GM23338 (cell line): ENCODE measurements around the gene GNG7. TPM values are rescaled to one million over a fixed set of nuclear protein-coding genes. Genes with fewer than 3 reads are reported as not detected.

Source experiments
- ATAC-seq: fragments of 200-7000 bp; cut with Tn5 transposase; 3 replicates; pipeline ENCODE4 v1.9.1; 2020
- DNase-seq: peaks from one replicate; pipeline ENCODE4 v3.0.0-alpha.2; 2015; ENCODE audit warnings: low spot score
- H2AFZ ChIP-seq: fragments of 200-600 bp; sonication (generic); 2 replicates; pipeline ENCODE4 v1.8.0; 2016; ENCODE audit warnings: antibody characterized with exemption, mild to moderate bottlenecking, moderate library complexity
- H3F3A ChIP-seq: fragments of 200-600 bp; sonication (generic); replicated peaks from 2 replicates; pipeline ENCODE4 v1.8.0; 2017; ENCODE audit warnings: antibody characterized with exemption, mixed run types, low read depth
- H3K27ac ChIP-seq: fragments of 200-600 bp; sonication (generic); 2 replicates; pipeline ENCODE4 v1.6.1; 2016; ENCODE audit warnings: low read depth
- H3K27me3 ChIP-seq: fragments of 200-600 bp; sonication (generic); 2 replicates; pipeline ENCODE4 v1.8.0; 2016; ENCODE audit warnings: mild to moderate bottlenecking, mixed run types, moderate library complexity; ENCODE audit not compliant: insufficient read depth
- H3K36me3 ChIP-seq: fragments of 200-600 bp; sonication (generic); 2 replicates; pipeline ENCODE4 v1.8.0; 2016; ENCODE audit warnings: mild to moderate bottlenecking; ENCODE audit not compliant: insufficient read depth
- H3K4me1 ChIP-seq: fragments of 200-600 bp; sonication (generic); 2 replicates; pipeline ENCODE4 v1.8.0; 2016; ENCODE audit warnings: mild to moderate bottlenecking, moderate library complexity; ENCODE audit not compliant: insufficient read depth
- H3K4me2 ChIP-seq: fragments of 200-600 bp; sonication (generic); 2 replicates; pipeline ENCODE4 v1.7.1; 2017; ENCODE audit warnings: mixed run types
- H3K4me3 ChIP-seq: fragments of 200-600 bp; sonication (generic); 2 replicates; pipeline ENCODE4 v1.6.1; 2016; ENCODE audit warnings: mixed run types
- H3K79me2 ChIP-seq: fragments of 200-600 bp; sonication (generic); replicated peaks from 2 replicates; pipeline ENCODE4 v1.8.0; 2017; ENCODE audit warnings: mild to moderate bottlenecking; ENCODE audit not compliant: insufficient read depth
- H3K9me2 ChIP-seq: fragments of 200-600 bp; sonication (generic); 2 replicates; pipeline ENCODE4 v1.8.0; 2017; ENCODE audit not compliant: insufficient read depth
- H4K20me1 ChIP-seq: fragments of 200-600 bp; sonication (generic); replicated peaks from 2 replicates; pipeline ENCODE4 v1.8.0; 2017; ENCODE audit warnings: mild to moderate bottlenecking; ENCODE audit not compliant: insufficient read depth
- H3K27ac Mint-ChIP-seq: 2 replicates; pipeline ENCODE4 v1.8.0; 2020; ENCODE audit warnings: inconsistent platforms, mild to moderate bottlenecking, moderate library complexity, mixed read lengths
- H3K27me3 Mint-ChIP-seq: 3 replicates; pipeline ENCODE4 v1.8.0; 2022; ENCODE audit warnings: low read depth, mild to moderate bottlenecking, moderate library complexity, mixed read lengths, inconsistent platforms; ENCODE audit not compliant: insufficient read depth, poor library complexity
- H3K36me3 Mint-ChIP-seq: 3 replicates; pipeline ENCODE4 v1.8.0; 2021; ENCODE audit warnings: low read depth, mild to moderate bottlenecking, inconsistent platforms, moderate library complexity, mixed read lengths
- H3K4me1 Mint-ChIP-seq: 3 replicates; pipeline ENCODE4 v1.8.0; 2020; ENCODE audit warnings: mild to moderate bottlenecking, inconsistent platforms, mixed read lengths
- H3K4me3 Mint-ChIP-seq: 3 replicates; pipeline ENCODE4 v1.8.0; 2021; ENCODE audit warnings: moderate library complexity, mild to moderate bottlenecking, inconsistent platforms, mixed read lengths
- H3K9me3 Mint-ChIP-seq: 3 replicates; pipeline ENCODE4 v1.8.0; 2020; ENCODE audit warnings: moderate library complexity, mild to moderate bottlenecking, inconsistent platforms, mixed read lengths
- CREB1 ChIP-seq: fragments of 250-450 bp; sonication (Bioruptor Pico); IDR thresholded peaks from 2 replicates; pipeline ENCODE4 v1.5.0; 2020; ENCODE audit warnings: low read depth, mild to moderate bottlenecking, moderate library complexity
- EZH2phosphoT487 ChIP-seq: fragments of 200-600 bp; sonication (generic); IDR thresholded peaks from one replicate; pipeline ENCODE4 v1.8.1; 2018; ENCODE audit warnings: antibody characterized with exemption; ENCODE audit not compliant: unreplicated experiment
- JUNB ChIP-seq: IDR thresholded peaks from one replicate; pipeline ENCODE4 v1.6.1; 2016; ENCODE audit warnings: antibody characterized with exemption; ENCODE audit not compliant: unreplicated experiment
- NANOG ChIP-seq: IDR thresholded peaks from 2 replicates; pipeline ENCODE4 v1.6.1; 2016; ENCODE audit warnings: antibody characterized with exemption, borderline replicate concordance
- POLR2AphosphoS5 ChIP-seq: IDR thresholded peaks from 2 replicates; pipeline ENCODE4 v1.6.1; 2016; ENCODE audit warnings: antibody characterized with exemption, low read depth
- STAT1 ChIP-seq: IDR thresholded peaks from one replicate; pipeline ENCODE4 v1.6.1; 2016; ENCODE audit warnings: antibody characterized with exemption; ENCODE audit not compliant: unreplicated experiment
- ZNF114 ChIP-seq: fragments of 250-450 bp; sonication (Bioruptor Pico); IDR thresholded peaks from 2 replicates; pipeline ENCODE4 v1.5.0; 2020; ENCODE audit warnings: mild to moderate bottlenecking, moderate library complexity
- ZNF331 ChIP-seq: fragments of 250-450 bp; sonication (Bioruptor Pico); IDR thresholded peaks from 2 replicates; pipeline ENCODE4 v1.5.0; 2020; ENCODE audit warnings: low read depth, mild to moderate bottlenecking, moderate library complexity
- polyA plus RNA-seq: library from polyadenylated mRNA; unstranded; fragments of >200 nt; fragmentation: Nextera tagmentation; extraction: Ambion mirVana; gene quantifications from 2 replicates; pipeline ENCODE4 v1.2.1, GENCODE V29; 2016
- total RNA-seq: library from RNA; depleted of rRNA; stranded (reverse); fragments of >200 nt; shearing (Covaris generic); gene quantifications from 2 replicates; pipeline ENCODE4 v1.2.3, GENCODE V29; 2014
- TF ChIP-seq, protein P1 (sequence below), 2 experiments: fragments of 200-600 bp in 1 of 2; sonication (generic) in 1 of 2; conservative IDR thresholded peaks; 2 replicates each; pipeline versions ENCODE4 v1.5.1 to v1.6.1; 2016 to 2017; ENCODE audit warnings: antibody characterized with exemption in 2 of 2, low read depth in 2 of 2, mild to moderate bottlenecking in 2 of 2, moderate library complexity in 1 of 2
- TF ChIP-seq, protein P2 (sequence below): IDR thresholded peaks from one replicate; pipeline ENCODE4 v1.6.1; 2018; ENCODE audit warnings: antibody characterized with exemption; ENCODE audit not compliant: unreplicated experiment
- TF ChIP-seq, protein P3 (sequence below): fragments of 250-450 bp; sonication (Bioruptor Pico); IDR thresholded peaks from 2 replicates; pipeline ENCODE4 v1.5.0; 2020; ENCODE audit warnings: mild to moderate bottlenecking, moderate library complexity
- TF ChIP-seq, protein P4 (sequence below): IDR thresholded peaks from 2 replicates; pipeline ENCODE4 v1.6.1; 2016; ENCODE audit warnings: antibody characterized with exemption

GNG7 gene
- total and polyA plus RNA-seq, 2 experiments from 2014 or later, result 5.1 to 5.4 TPM

DNA sequence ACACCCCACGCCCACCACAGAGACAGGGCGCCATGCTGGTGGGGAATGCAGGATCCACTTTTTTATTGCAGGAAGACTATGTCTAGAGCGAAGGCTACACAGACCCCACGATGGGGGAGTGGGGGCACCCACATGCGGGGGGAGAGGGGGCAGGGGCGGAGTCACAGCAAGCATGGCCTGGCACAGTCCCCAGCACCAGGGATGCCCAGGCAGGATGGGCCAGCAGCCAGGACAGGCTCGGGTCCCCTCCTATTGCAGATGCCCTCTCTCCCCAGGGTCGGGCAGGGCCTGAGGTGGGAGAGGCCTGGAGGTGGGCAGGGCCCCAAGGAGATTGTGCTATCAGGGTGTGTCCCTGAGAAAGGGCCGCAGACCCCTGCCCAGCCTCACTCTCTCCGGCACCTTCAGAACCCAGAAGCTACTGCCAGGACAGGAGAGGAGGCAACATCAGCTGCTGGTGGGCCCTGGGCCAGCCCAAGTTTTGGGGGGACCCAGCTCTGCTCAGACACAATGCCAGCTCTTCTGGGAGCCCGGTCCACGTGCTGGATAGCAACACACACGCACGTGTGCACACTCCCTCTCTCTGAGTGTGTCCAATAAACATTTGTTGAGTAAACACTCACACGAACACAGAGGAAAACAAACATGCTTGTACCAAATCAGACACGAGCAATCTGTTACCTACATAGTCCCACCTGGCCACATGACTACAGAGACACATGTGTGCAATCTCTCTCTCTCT, 12.2 kb upstream of the GNG7 start:
- Histone ChIP-seq H3F3A (0 out of 2 replicates have a peak, but pooled peaks cover under 1% of the 10 kb centered on the region), H3K9me2 (no peaks in the 10 kb centered on the region), H3K79me2 (no peaks in the 10 kb centered on the region), H3K27me3 (no peaks in the 10 kb centered on the region), H2AFZ (no peak overlapping the region), H3K4me1 (peaks cover 7% of the 10 kb centered on the region; the same call in 1 of the 2 replicates), H4K20me1 (no peaks in the 10 kb centered on the region), H3K36me3 (no peaks in the 10 kb centered on the region), H3K4me2 (no peak overlapping the region), H3K4me3 (no peak overlapping the region), H3K27ac (no peak overlapping the region)
- H3K27ac Mint-ChIP-seq, result no peak overlapping the region
- H3K4me1 Mint-ChIP-seq, result peaks cover 2% of the 10 kb centered on the region
- peaks cover 9% of the 10 kb centered on the region for H3K27me3 Mint-ChIP-seq
- peaks cover 20% of the 10 kb centered on the region for H3K36me3 Mint-ChIP-seq
- DNase-seq (no peak), ATAC-seq (no peak)
- no peak overlapping the region; the same call in 2 of the 3 replicates for H3K4me3 Mint-ChIP-seq
- TF ChIP-seq ZNF114 (CRISPR knock-in tag), result no peak
- TF ChIP-seq, protein P1, sequence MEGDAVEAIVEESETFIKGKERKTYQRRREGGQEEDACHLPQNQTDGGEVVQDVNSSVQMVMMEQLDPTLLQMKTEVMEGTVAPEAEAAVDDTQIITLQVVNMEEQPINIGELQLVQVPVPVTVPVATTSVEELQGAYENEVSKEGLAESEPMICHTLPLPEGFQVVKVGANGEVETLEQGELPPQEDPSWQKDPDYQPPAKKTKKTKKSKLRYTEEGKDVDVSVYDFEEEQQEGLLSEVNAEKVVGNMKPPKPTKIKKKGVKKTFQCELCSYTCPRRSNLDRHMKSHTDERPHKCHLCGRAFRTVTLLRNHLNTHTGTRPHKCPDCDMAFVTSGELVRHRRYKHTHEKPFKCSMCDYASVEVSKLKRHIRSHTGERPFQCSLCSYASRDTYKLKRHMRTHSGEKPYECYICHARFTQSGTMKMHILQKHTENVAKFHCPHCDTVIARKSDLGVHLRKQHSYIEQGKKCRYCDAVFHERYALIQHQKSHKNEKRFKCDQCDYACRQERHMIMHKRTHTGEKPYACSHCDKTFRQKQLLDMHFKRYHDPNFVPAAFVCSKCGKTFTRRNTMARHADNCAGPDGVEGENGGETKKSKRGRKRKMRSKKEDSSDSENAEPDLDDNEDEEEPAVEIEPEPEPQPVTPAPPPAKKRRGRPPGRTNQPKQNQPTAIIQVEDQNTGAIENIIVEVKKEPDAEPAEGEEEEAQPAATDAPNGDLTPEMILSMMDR (conservative IDR thresholded peaks at IDR 0.05; ENCODE audit: low read depth in 2 of 2), result no peak
- no peak for TF ChIP-seq EZH2phosphoT487
- no peak for TF ChIP-seq NANOG
- no peak for TF ChIP-seq STAT1
- TF ChIP-seq ZNF331 (CRISPR knock-in tag), result no peak
- TF ChIP-seq CREB1 (CRISPR knock-in tag), result no peak
- TF ChIP-seq, protein P2, sequence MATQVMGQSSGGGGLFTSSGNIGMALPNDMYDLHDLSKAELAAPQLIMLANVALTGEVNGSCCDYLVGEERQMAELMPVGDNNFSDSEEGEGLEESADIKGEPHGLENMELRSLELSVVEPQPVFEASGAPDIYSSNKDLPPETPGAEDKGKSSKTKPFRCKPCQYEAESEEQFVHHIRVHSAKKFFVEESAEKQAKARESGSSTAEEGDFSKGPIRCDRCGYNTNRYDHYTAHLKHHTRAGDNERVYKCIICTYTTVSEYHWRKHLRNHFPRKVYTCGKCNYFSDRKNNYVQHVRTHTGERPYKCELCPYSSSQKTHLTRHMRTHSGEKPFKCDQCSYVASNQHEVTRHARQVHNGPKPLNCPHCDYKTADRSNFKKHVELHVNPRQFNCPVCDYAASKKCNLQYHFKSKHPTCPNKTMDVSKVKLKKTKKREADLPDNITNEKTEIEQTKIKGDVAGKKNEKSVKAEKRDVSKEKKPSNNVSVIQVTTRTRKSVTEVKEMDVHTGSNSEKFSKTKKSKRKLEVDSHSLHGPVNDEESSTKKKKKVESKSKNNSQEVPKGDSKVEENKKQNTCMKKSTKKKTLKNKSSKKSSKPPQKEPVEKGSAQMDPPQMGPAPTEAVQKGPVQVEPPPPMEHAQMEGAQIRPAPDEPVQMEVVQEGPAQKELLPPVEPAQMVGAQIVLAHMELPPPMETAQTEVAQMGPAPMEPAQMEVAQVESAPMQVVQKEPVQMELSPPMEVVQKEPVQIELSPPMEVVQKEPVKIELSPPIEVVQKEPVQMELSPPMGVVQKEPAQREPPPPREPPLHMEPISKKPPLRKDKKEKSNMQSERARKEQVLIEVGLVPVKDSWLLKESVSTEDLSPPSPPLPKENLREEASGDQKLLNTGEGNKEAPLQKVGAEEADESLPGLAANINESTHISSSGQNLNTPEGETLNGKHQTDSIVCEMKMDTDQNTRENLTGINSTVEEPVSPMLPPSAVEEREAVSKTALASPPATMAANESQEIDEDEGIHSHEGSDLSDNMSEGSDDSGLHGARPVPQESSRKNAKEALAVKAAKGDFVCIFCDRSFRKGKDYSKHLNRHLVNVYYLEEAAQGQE, result no peak
- TF ChIP-seq, protein P3, sequence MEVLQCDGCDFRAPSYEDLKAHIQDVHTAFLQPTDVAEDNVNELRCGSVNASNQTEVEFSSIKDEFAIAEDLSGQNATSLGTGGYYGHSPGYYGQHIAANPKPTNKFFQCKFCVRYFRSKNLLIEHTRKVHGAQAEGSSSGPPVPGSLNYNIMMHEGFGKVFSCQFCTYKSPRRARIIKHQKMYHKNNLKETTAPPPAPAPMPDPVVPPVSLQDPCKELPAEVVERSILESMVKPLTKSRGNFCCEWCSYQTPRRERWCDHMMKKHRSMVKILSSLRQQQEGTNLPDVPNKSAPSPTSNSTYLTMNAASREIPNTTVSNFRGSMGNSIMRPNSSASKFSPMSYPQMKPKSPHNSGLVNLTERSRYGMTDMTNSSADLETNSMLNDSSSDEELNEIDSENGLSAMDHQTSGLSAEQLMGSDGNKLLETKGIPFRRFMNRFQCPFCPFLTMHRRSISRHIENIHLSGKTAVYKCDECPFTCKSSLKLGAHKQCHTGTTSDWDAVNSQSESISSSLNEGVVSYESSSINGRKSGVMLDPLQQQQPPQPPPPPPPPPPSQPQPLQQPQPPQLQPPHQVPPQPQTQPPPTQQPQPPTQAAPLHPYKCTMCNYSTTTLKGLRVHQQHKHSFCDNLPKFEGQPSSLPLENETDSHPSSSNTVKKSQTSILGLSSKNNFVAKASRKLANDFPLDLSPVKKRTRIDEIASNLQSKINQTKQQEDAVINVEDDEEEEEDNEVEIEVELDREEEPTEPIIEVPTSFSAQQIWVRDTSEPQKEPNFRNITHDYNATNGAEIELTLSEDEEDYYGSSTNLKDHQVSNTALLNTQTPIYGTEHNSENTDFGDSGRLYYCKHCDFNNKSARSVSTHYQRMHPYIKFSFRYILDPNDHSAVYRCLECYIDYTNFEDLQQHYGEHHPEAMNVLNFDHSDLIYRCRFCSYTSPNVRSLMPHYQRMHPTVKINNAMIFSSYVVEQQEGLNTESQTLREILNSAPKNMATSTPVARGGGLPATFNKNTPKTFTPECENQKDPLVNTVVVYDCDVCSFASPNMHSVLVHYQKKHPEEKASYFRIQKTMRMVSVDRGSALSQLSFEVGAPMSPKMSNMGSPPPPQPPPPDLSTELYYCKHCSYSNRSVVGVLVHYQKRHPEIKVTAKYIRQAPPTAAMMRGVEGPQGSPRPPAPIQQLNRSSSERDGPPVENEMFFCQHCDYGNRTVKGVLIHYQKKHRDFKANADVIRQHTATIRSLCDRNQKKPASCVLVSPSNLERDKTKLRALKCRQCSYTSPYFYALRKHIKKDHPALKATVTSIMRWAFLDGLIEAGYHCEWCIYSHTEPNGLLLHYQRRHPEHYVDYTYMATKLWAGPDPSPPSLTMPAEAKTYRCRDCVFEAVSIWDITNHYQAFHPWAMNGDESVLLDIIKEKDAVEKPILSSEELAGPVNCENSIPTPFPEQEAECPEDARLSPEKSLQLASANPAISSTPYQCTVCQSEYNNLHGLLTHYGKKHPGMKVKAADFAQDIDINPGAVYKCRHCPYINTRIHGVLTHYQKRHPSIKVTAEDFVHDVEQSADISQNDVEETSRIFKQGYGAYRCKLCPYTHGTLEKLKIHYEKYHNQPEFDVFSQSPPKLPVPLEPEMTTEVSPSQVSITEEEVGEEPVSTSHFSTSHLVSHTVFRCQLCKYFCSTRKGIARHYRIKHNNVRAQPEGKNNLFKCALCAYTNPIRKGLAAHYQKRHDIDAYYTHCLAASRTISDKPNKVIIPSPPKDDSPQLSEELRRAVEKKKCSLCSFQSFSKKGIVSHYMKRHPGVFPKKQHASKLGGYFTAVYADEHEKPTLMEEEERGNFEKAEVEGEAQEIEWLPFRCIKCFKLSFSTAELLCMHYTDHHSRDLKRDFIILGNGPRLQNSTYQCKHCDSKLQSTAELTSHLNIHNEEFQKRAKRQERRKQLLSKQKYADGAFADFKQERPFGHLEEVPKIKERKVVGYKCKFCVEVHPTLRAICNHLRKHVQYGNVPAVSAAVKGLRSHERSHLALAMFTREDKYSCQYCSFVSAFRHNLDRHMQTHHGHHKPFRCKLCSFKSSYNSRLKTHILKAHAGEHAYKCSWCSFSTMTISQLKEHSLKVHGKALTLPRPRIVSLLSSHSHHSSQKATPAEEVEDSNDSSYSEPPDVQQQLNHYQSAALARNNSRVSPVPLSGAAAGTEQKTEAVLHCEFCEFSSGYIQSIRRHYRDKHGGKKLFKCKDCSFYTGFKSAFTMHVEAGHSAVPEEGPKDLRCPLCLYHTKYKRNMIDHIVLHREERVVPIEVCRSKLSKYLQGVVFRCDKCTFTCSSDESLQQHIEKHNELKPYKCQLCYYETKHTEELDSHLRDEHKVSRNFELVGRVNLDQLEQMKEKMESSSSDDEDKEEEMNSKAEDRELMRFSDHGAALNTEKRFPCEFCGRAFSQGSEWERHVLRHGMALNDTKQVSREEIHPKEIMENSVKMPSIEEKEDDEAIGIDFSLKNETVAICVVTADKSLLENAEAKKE (CRISPR knock-in tag), result no peak
- no peak for TF ChIP-seq POLR2AphosphoS5
- TF ChIP-seq JUNB, result no peak
- TF ChIP-seq, protein P4, sequence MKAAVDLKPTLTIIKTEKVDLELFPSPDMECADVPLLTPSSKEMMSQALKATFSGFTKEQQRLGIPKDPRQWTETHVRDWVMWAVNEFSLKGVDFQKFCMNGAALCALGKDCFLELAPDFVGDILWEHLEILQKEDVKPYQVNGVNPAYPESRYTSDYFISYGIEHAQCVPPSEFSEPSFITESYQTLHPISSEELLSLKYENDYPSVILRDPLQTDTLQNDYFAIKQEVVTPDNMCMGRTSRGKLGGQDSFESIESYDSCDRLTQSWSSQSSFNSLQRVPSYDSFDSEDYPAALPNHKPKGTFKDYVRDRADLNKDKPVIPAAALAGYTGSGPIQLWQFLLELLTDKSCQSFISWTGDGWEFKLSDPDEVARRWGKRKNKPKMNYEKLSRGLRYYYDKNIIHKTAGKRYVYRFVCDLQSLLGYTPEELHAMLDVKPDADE, result no peak
- H3K9me3 Mint-ChIP-seq, result peaks cover 14% of the 10 kb centered on the region
